Fibroblast of lung (primary cell): ENCODE results near the gene PCYT1A.

Experiments
- EZH2 ChIP-seq: IDR thresholded peaks from 2 replicates; pipeline ENCODE4 v1.5.1; 2012; ENCODE audit warnings: low read length, control low read depth, mild to moderate bottlenecking; ENCODE audit errors: missing control alignments
- TF ChIP-seq, protein P1 (sequence below), 2 donors: IDR thresholded peaks in 1 of 2; conservative IDR thresholded peaks in 1 of 2; 1 replicate in 1 of 2; 2 replicates in 1 of 2; pipeline ENCODE4 v1.5.1; 2011 to 2012; ENCODE audit warnings: low read length in 2 of 2, control low read depth in 1 of 2, inconsistent platforms in 1 of 2, low read depth in 1 of 2, mild to moderate bottlenecking in 1 of 2

GRCh38 chr3:196207159-196207832, 80.2 kb downstream of the PCYT1A start:
- TF ChIP-seq, protein P1, sequence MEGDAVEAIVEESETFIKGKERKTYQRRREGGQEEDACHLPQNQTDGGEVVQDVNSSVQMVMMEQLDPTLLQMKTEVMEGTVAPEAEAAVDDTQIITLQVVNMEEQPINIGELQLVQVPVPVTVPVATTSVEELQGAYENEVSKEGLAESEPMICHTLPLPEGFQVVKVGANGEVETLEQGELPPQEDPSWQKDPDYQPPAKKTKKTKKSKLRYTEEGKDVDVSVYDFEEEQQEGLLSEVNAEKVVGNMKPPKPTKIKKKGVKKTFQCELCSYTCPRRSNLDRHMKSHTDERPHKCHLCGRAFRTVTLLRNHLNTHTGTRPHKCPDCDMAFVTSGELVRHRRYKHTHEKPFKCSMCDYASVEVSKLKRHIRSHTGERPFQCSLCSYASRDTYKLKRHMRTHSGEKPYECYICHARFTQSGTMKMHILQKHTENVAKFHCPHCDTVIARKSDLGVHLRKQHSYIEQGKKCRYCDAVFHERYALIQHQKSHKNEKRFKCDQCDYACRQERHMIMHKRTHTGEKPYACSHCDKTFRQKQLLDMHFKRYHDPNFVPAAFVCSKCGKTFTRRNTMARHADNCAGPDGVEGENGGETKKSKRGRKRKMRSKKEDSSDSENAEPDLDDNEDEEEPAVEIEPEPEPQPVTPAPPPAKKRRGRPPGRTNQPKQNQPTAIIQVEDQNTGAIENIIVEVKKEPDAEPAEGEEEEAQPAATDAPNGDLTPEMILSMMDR (conservative IDR thresholded peaks at IDR 0.05 in 1 of 2, IDR thresholded peaks at IDR 0.05 in 1 of 2; ENCODE audit: low read depth in 1 of 2, low read length in 2 of 2), result no peak
- no peak for TF ChIP-seq EZH2
